GM12878 (cell line): ENCODE results near the gene HAUS6. TPM values are rescaled to one million over a fixed set of nuclear protein-coding genes. Genes with fewer than 3 reads are reported as not detected.

ENCODE experiments used
- ASH2L ChIP-seq: fragments of 300-600, 200-600 bp; sonication (generic); IDR thresholded peaks from 2 replicates; pipeline ENCODE4 v1.6.1; 2017; ENCODE audit warnings: low read depth, mild to moderate bottlenecking, borderline replicate concordance
- ATF3 ChIP-seq: IDR thresholded peaks from 2 replicates; pipeline ENCODE4 v1.6.1; 2011; ENCODE audit warnings: low read depth, mild to moderate bottlenecking, low read length, moderate library complexity, borderline replicate concordance; ENCODE audit errors: extremely low read depth
- BACH1 ChIP-seq: fragments of 450-650 bp; IDR thresholded peaks from 2 replicates; pipeline ENCODE4 v1.6.1; 2017; ENCODE audit warnings: mild to moderate bottlenecking, borderline replicate concordance
- CBX5 ChIP-seq: sonication (generic); IDR thresholded peaks from 2 replicates; pipeline ENCODE4 v1.6.1; 2016; ENCODE audit warnings: low read depth, moderate library complexity, mild to moderate bottlenecking, inconsistent platforms
- CEBPB ChIP-seq, 2 experiments: fragments of 150-350 bp in 1 of 2; IDR thresholded peaks; 2 replicates each; pipeline ENCODE4 v1.6.1; 2012 to 2014; ENCODE audit warnings: low read depth in 2 of 2, low read length in 2 of 2, borderline replicate concordance in 1 of 2, inconsistent platforms in 1 of 2
- CHD4 ChIP-seq: fragments of 200-600 bp; sonication (generic); IDR thresholded peaks from 2 replicates; pipeline ENCODE4 v1.6.1; 2016; ENCODE audit warnings: mild to moderate bottlenecking
- EP300 ChIP-seq, 2 experiments: fragments of 150-350 bp in 1 of 2; IDR thresholded peaks; 2 replicates each; pipeline ENCODE4 v1.6.1; 2011 to 2012; ENCODE audit warnings: low read depth in 2 of 2, low read length in 2 of 2, borderline replicate concordance in 1 of 2, improper control_type of control experiment in 1 of 2, inconsistent platforms in 1 of 2; ENCODE audit not compliant: control insufficient read depth in 1 of 2
- GATAD2B ChIP-seq: fragments of 450-650 bp; conservative IDR thresholded peaks from 2 replicates; pipeline ENCODE4 v1.6.1; 2017; ENCODE audit warnings: low read depth, mild to moderate bottlenecking, moderate library complexity
- HDGF ChIP-seq: fragments of 450-650 bp; IDR thresholded peaks from 2 replicates; pipeline ENCODE4 v1.6.1; 2016; ENCODE audit warnings: antibody characterized with exemption
- HSF1 ChIP-seq: fragments of 150-350 bp; IDR thresholded peaks from 2 replicates; pipeline ENCODE4 v1.6.1; 2014; ENCODE audit warnings: mild to moderate bottlenecking, low read depth, low read length
- IKZF2 ChIP-seq, 2 experiments: fragments of 450-650 bp; IDR thresholded peaks; 2 replicates each; pipeline ENCODE4 v1.6.1; 2017; ENCODE audit warnings: mild to moderate bottlenecking in 2 of 2, moderate library complexity in 2 of 2
- KAT2A ChIP-seq: conservative IDR thresholded peaks from 2 replicates; pipeline ENCODE4 v1.6.1; 2011; ENCODE audit warnings: low read depth, low read length; ENCODE audit not compliant: control insufficient read depth
- LARP7 ChIP-seq: fragments of 450-650 bp; IDR thresholded peaks from 2 replicates; pipeline ENCODE4 v1.6.1; 2017; ENCODE audit warnings: mild to moderate bottlenecking
- MEF2B ChIP-seq: fragments of 450-650 bp; IDR thresholded peaks from 2 replicates; pipeline ENCODE4 v1.6.1; 2018; ENCODE audit warnings: mild to moderate bottlenecking, moderate library complexity; ENCODE audit not compliant: partially characterized antibody, poor library complexity, severe bottlenecking
- NFYB ChIP-seq: IDR thresholded peaks from 2 replicates; pipeline ENCODE4 v1.6.1; 2011; ENCODE audit warnings: low read depth, mild to moderate bottlenecking, low read length, improper control_type of control experiment, moderate library complexity; ENCODE audit not compliant: insufficient read depth
- NR2F1 ChIP-seq: fragments of 450-650 bp; conservative IDR thresholded peaks from 2 replicates; pipeline ENCODE4 v1.6.1; 2017; ENCODE audit warnings: mild to moderate bottlenecking
- SIX5 ChIP-seq: IDR thresholded peaks from 2 replicates; pipeline ENCODE4 v1.6.1; 2011; ENCODE audit warnings: mild to moderate bottlenecking, low read depth, low read length, moderate library complexity; ENCODE audit not compliant: severe bottlenecking
- SKIL ChIP-seq: fragments of 450-650 bp; IDR thresholded peaks from 2 replicates; pipeline ENCODE4 v1.6.1; 2017; ENCODE audit warnings: mild to moderate bottlenecking, low read depth, inconsistent platforms; ENCODE audit not compliant: poor library complexity, severe bottlenecking
- SPI1 ChIP-seq: IDR thresholded peaks from 2 replicates; pipeline ENCODE4 v1.6.1; 2011; ENCODE audit warnings: low read depth, mild to moderate bottlenecking, low read length, moderate library complexity, borderline replicate concordance; ENCODE audit not compliant: insufficient read depth
- SREBF1 ChIP-seq: IDR thresholded peaks from 2 replicates; pipeline ENCODE4 v1.6.1; 2012; ENCODE audit warnings: mild to moderate bottlenecking, low read length
- TAF1 ChIP-seq: IDR thresholded peaks from 2 replicates; pipeline ENCODE4 v1.6.1; 2011; ENCODE audit warnings: mild to moderate bottlenecking, low read depth, low read length, borderline replicate concordance
- USF2 ChIP-seq: IDR thresholded peaks from 2 replicates; pipeline ENCODE4 v1.6.1; 2011; ENCODE audit warnings: low read depth, low read length, improper control_type of control experiment, borderline replicate concordance
- YY1 ChIP-seq: IDR thresholded peaks from 2 replicates; pipeline ENCODE4 v1.6.1; 2011; ENCODE audit warnings: low read depth, mild to moderate bottlenecking, low read length
- ZSCAN29 ChIP-seq: fragments of 450-650 bp; IDR thresholded peaks from 2 replicates; pipeline ENCODE4 v1.6.1; 2017; ENCODE audit warnings: mild to moderate bottlenecking, moderate library complexity
- polyA plus RNA-seq, 11 experiments: library from polyadenylated mRNA; depleted of rRNA in 4 of 11; unstranded in 6 of 11; stranded (reverse) in 5 of 11; fragments of >200 nt; fragmentation: Nextera tagmentation in 4 of 11; fragmentation: Illumina TruSeq in 1 of 11; extraction: Ambion mirVana in 4 of 11; extraction: Trizol in 1 of 11; gene quantifications; 1 replicate in 1 of 11; 2 replicates in 10 of 11; pipeline versions ENCODE4 v1.2.1 to v1.2.3, GENCODE V29; 2011 to 2016; ENCODE audit warnings: inconsistent platforms in 2 of 11, missing spikeins in 2 of 11, low read depth in 1 of 11
- total RNA-seq, 4 experiments: library from RNA; depleted of rRNA in 3 of 4; stranded (reverse); fragments of >200 nt in 3 of 4; fragmentation: Illumina TruSeq in 1 of 4; extraction: Trizol in 1 of 4; gene quantifications; 2 replicates each; pipeline versions ENCODE4 v1.2.1 to v1.2.3, GENCODE V29; 2013 to 2021

The HAUS6 gene
- total and polyA plus RNA-seq, 10 of the 15 experiments (the other 5 are each of a cell fraction or from before 2014, with no cell fraction given), result 7.1 to 26.8 (median 16.0) TPM

GRCh38 chr9:19048966-19049916 is 53.5 kb downstream of the HAUS6 start, which contains the start of gene RRAGA (continued):
- peak; percentile 30 for TF ChIP-seq SKIL
- no peak for TF ChIP-seq ASH2L
- no peak for TF ChIP-seq USF2
- TF ChIP-seq LARP7, result peak; percentile 79
- TF ChIP-seq CBX5, result peak; percentile 97
- TF ChIP-seq NR2F1, result peak; percentile 34; the same call in 1 of the 2 replicates
- TF ChIP-seq NFYB, result no peak
- no peak for TF ChIP-seq KAT2A
- TF ChIP-seq EP300 (IDR thresholded peaks at IDR 0.05; ENCODE audit: borderline replicate concordance in 1 of 2, control insufficient read depth in 1 of 2, low read depth in 2 of 2, low read length in 2 of 2), result peak; percentile 28 to 54; a peak in 1 of 4 replicates
- TF ChIP-seq YY1, result peak; percentile 96
- TF ChIP-seq MEF2B, result peak; percentile 61
- no peak for TF ChIP-seq HSF1
- no peak for TF ChIP-seq ATF3
- peak; percentile 49; the same call in 1 of the 2 replicates for TF ChIP-seq BACH1
- no peak for TF ChIP-seq SPI1
- TF ChIP-seq GATAD2B, result no peak; the same call in 1 of the 2 replicates
- TF ChIP-seq SREBF1, result no peak
- TF ChIP-seq CEBPB (IDR thresholded peaks at IDR 0.05; ENCODE audit: borderline replicate concordance in 1 of 2, low read depth in 2 of 2, low read length in 2 of 2), result peak in 1 of 2 experiments; percentile 14; a peak in 1 of 4 replicates
- peak; percentile 76; the same call in 1 of the 2 replicates for TF ChIP-seq TAF1
- TF ChIP-seq HDGF, result peak; percentile 89; the same call in 1 of the 2 replicates
- no peak for TF ChIP-seq SIX5
- TF ChIP-seq IKZF2 (IDR thresholded peaks at IDR 0.05), result peak; percentile 53 to 65
- TF ChIP-seq ZSCAN29, result 0 out of 2 replicates have a peak, but pooled peaks have one; percentile 38
- no peak for TF ChIP-seq CHD4
